D721Med (cell line): ENCODE data around the gene ENO1.
"Not testable (repeated sequence)": the region's sequence is repeated elsewhere in the genome, so short reads cannot be mapped to it uniquely, and the experiment has no call there.

Experiments used
- DNase-seq: peaks from one replicate; pipeline ENCODE4 v3.0.0; 2011; ENCODE audit warnings: low spot score; ENCODE audit not compliant: insufficient read length
- FAIRE-seq: peaks from 2 replicates; lab custom pipeline; 2011; peaks lifted over from hg19 to GRCh38; lab: Jason Lieb, UNC
- CTCF ChIP-seq: IDR thresholded peaks from 2 replicates; pipeline ENCODE4 v1.5.1; 2012; ENCODE audit warnings: mild to moderate bottlenecking, control low read depth; ENCODE audit not compliant: insufficient read depth; ENCODE audit errors: missing control alignments

ENO1 gene

GRCh38 chr1:8841395-8841794 lies 37.1 kb downstream of the ENO1 start:
- no peak for DNase-seq
- no peak for TF ChIP-seq CTCF
- FAIRE-seq, result no peak

- FAIRE-seq (no peak), DNase-seq (no peak)
- TF ChIP-seq CTCF, result no peak
These were observed 38.5 kb downstream of the ENO1 start for GRCh38 chr1:8839990-8840389.

GRCh38 chr1:8835941-8836643 lies 42.4 kb downstream of the ENO1 start:
- TF ChIP-seq CTCF, result no peak
- no peak for FAIRE-seq
- no peak for DNase-seq

- DNase-seq (no peak), FAIRE-seq (no peak)
- no peak for TF ChIP-seq CTCF
These were observed 47.1 kb downstream of the ENO1 start for GRCh38 chr1:8831340-8831739.

GRCh38 chr1:8830732-8831131 lies 47.8 kb downstream of the ENO1 start:
- not testable (repeated sequence) for DNase-seq, FAIRE-seq

- DNase-seq, result no peak
- FAIRE-seq, result no peak
These were observed 52.5 kb downstream of the ENO1 start for GRCh38 chr1:8825985-8826481.

GRCh38 chr1:8823295-8823664 lies 55.2 kb downstream of the ENO1 start:
- FAIRE-seq (no peak), DNase-seq (no peak)
- no peak for TF ChIP-seq CTCF

More at GRCh38 chr1:8825985-8826481, 52.5 kb downstream of the ENO1 start:
- TF ChIP-seq CTCF, result no peak
